Omental fat pad (tissue), 4 donors: ENCODE measurements around the gene OSBPL1A. TPM values are rescaled to one million over a fixed set of nuclear protein-coding genes. Genes with fewer than 3 reads are reported as not detected.

Experiments used
- ATAC-seq: fragments of 150-250 bp; one replicate; pipeline ENCODE4 v1.9.1; 2016; ENCODE audit warnings: mild to moderate bottlenecking, moderate library complexity; ENCODE audit not compliant: low FRiP score
- DNase-seq: peaks from one replicate; pipeline ENCODE4 v3.0.0-alpha.2; 2019; ENCODE audit warnings: low spot score
- CTCF ChIP-seq, 3 donors: fragments of 450-650 bp; IDR thresholded peaks; one replicate each; pipeline ENCODE4 v1.5.1; 2016 to 2017; ENCODE audit warnings: antibody characterized with exemption in 3 of 3, mild to moderate bottlenecking in 3 of 3, moderate library complexity in 2 of 3
- total RNA-seq, 4 donors: library from RNA; depleted of rRNA; stranded (reverse); fragments of >200 nt; gene quantifications; one replicate each; pipeline ENCODE4 v1.1.0, GENCODE V29; 2016

The OSBPL1A gene
- total RNA-seq, 4 donors from 2014 or later: 67.1 to 123 (median 109) TPM

GRCh38 chr18:24220318-24220688 lies 177.3 kb downstream of the OSBPL1A start:
- no peak for TF ChIP-seq CTCF (IDR thresholded peaks at IDR 0.05)
- no peak for ATAC-seq
- DNase-seq: no peak

GRCh38 chr18:24219561-24220317 lies 177.9 kb downstream of the OSBPL1A start:
- ATAC-seq (no peak), DNase-seq (no peak)
- no peak for TF ChIP-seq CTCF (IDR thresholded peaks at IDR 0.05)

- DNase-seq: no peak
- no peak for TF ChIP-seq CTCF (IDR thresholded peaks at IDR 0.05)
- no peak for ATAC-seq
These were observed 182.7 kb downstream of the OSBPL1A start for GRCh38 chr18:24214913-24215312.

- no peak for TF ChIP-seq CTCF (IDR thresholded peaks at IDR 0.05)
- ATAC-seq (no peak), DNase-seq (no peak)
These were observed 183.5 kb downstream of the OSBPL1A start for GRCh38 chr18:24214144-24214543.

GRCh38 chr18:24212939-24213338 lies 184.7 kb downstream of the OSBPL1A start:
- TF ChIP-seq CTCF (IDR thresholded peaks at IDR 0.05): no peak
- ATAC-seq: peak; percentile 83
- no peak for DNase-seq

GRCh38 chr18:24209558-24209957 lies 188.1 kb downstream of the OSBPL1A start:
- TF ChIP-seq CTCF (IDR thresholded peaks at IDR 0.05): no peak
- DNase-seq: no peak
- ATAC-seq: no peak
